Kasumi-1 (cell line): ENCODE data around the gene FOXK1.

Source experiments
- DNase-seq, 2 experiments: peaks; one replicate each; lab custom pipeline; 2025; lab: John Stamatoyannopoulos, UW

FOXK1 gene

GRCh38 chr7:4819560-4820404 lies 137.7 kb downstream of the FOXK1 start:
- no peak for DNase-seq

GRCh38 chr7:4820405-4820966 lies 138.4 kb downstream of the FOXK1 start:
- no peak for DNase-seq
